DOHH2 (cell line): Measurements from ENCODE around the gene PHF2.

Experiments
- H3F3A ChIP-seq: fragments of 200-600 bp; sonication (generic), shearing (Covaris generic); 2 replicates; pipeline ENCODE4 v1.6.0; 2016; ENCODE audit warnings: antibody characterized with exemption, mild to moderate bottlenecking; ENCODE audit not compliant: control insufficient read depth, insufficient read depth
- H3K27ac ChIP-seq: fragments of 200-600 bp; sonication (generic); 2 replicates; pipeline ENCODE4 v1.5.1; 2014; ENCODE audit warnings: low read depth, mild to moderate bottlenecking, low read length, moderate library complexity
- H3K27me3 ChIP-seq: fragments of 200-600 bp; sonication (generic); 2 replicates; pipeline ENCODE4 v1.6.1; 2014; ENCODE audit warnings: mild to moderate bottlenecking, low read length, mixed read lengths; ENCODE audit not compliant: control insufficient read depth
- H3K36me3 ChIP-seq: fragments of 200-600 bp; sonication (generic); 2 replicates; pipeline ENCODE4 v1.6.1; 2014; ENCODE audit warnings: mild to moderate bottlenecking, low read length, moderate library complexity, mixed read lengths; ENCODE audit not compliant: control insufficient read depth
- H3K4me1 ChIP-seq: fragments of 200-600 bp; sonication (generic); 2 replicates; pipeline ENCODE4 v1.6.1; 2014; ENCODE audit warnings: mild to moderate bottlenecking, low read length, mixed read lengths; ENCODE audit not compliant: control insufficient read depth
- H3K4me2 ChIP-seq: fragments of 200-600 bp; sonication (generic); 2 replicates; pipeline ENCODE4 v1.6.0; 2014; ENCODE audit warnings: mild to moderate bottlenecking, low read length, moderate library complexity
- H3K4me3 ChIP-seq: fragments of 200-600 bp; sonication (generic); 2 replicates; pipeline ENCODE4 v1.5.1; 2014; ENCODE audit warnings: mild to moderate bottlenecking, low read length, mixed read lengths
- H3K79me2 ChIP-seq: fragments of 200-600 bp; sonication (generic); 2 replicates; pipeline ENCODE4 v1.6.1; 2014; ENCODE audit warnings: mild to moderate bottlenecking, low read length, mixed read lengths; ENCODE audit not compliant: control insufficient read depth
- H3K9me2 ChIP-seq: fragments of 200-600 bp; sonication (generic); replicated peaks from 2 replicates; pipeline ENCODE4 v1.6.1; 2014; ENCODE audit warnings: mild to moderate bottlenecking, low read length, mixed read lengths; ENCODE audit not compliant: control insufficient read depth
- H3K9me3 ChIP-seq: fragments of 200-600 bp; sonication (generic); 2 replicates; pipeline ENCODE4 v1.6.1; 2014; ENCODE audit warnings: antibody characterized with exemption, low read length, mixed read lengths; ENCODE audit not compliant: control insufficient read depth, insufficient read depth
- H4K20me1 ChIP-seq: fragments of 200-600 bp; sonication (generic); 2 replicates; pipeline ENCODE4 v1.6.0; 2014; ENCODE audit warnings: low read depth, mild to moderate bottlenecking, antibody characterized with exemption, low read length, moderate library complexity; ENCODE audit not compliant: control insufficient read depth, insufficient read depth
- EZH2phosphoT487 ChIP-seq: fragments of 200-600 bp; sonication (generic); IDR thresholded peaks from 2 replicates; pipeline ENCODE4 v1.6.1; 2017; ENCODE audit warnings: borderline replicate concordance, mild to moderate bottlenecking, antibody characterized with exemption, low read length, moderate library complexity, mixed read lengths
- TF ChIP-seq, protein P1 (sequence below): fragments of 200-600 bp; sonication (generic); IDR thresholded peaks from one replicate; pipeline ENCODE4 v1.5.1; 2014; ENCODE audit warnings: antibody characterized with exemption, mild to moderate bottlenecking, low read depth, low read length; ENCODE audit not compliant: poor library complexity, severe bottlenecking

PHF2 gene

DNA sequence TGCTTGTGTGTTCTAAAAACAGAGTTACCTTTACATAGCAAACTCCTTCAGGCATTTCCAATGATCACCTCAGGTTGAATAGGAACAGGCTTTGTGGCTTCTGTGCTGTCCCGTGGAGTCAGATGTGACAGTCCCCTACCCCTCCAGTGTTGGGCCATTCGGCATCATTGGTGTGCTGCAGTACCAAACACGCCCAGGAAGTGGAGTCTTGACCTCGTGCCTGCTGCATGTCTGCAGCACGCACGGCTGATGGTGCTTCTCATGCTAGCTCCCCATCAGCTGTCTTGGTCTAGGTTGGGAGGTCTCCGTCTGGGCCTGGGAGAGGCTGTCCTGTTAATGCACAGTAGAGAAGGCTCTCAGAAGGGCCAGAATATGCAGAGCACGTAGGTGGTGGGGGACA lies 42.5 kb upstream of the PHF2 start:
- Histone ChIP-seq H3K27me3 (no peaks in the 10 kb centered on the region), H3K79me2 (peaks cover 13% of the 10 kb centered on the region), H4K20me1 (no peaks in the 10 kb centered on the region; the same call in 1 of the 2 replicates), H3F3A (no peaks in the 10 kb centered on the region), H3K27ac (no peak overlapping the region), H3K4me3 (no peak overlapping the region), H3K4me1 (no peaks in the 10 kb centered on the region), H3K4me2 (no peak overlapping the region), H3K9me2 (no peaks in the 10 kb centered on the region), H3K36me3 (peaks cover 97% of the 10 kb centered on the region), H3K9me3 (no peaks in the 10 kb centered on the region)
- TF ChIP-seq, protein P1, sequence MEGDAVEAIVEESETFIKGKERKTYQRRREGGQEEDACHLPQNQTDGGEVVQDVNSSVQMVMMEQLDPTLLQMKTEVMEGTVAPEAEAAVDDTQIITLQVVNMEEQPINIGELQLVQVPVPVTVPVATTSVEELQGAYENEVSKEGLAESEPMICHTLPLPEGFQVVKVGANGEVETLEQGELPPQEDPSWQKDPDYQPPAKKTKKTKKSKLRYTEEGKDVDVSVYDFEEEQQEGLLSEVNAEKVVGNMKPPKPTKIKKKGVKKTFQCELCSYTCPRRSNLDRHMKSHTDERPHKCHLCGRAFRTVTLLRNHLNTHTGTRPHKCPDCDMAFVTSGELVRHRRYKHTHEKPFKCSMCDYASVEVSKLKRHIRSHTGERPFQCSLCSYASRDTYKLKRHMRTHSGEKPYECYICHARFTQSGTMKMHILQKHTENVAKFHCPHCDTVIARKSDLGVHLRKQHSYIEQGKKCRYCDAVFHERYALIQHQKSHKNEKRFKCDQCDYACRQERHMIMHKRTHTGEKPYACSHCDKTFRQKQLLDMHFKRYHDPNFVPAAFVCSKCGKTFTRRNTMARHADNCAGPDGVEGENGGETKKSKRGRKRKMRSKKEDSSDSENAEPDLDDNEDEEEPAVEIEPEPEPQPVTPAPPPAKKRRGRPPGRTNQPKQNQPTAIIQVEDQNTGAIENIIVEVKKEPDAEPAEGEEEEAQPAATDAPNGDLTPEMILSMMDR: no peak
- TF ChIP-seq EZH2phosphoT487: no peak

DNA sequence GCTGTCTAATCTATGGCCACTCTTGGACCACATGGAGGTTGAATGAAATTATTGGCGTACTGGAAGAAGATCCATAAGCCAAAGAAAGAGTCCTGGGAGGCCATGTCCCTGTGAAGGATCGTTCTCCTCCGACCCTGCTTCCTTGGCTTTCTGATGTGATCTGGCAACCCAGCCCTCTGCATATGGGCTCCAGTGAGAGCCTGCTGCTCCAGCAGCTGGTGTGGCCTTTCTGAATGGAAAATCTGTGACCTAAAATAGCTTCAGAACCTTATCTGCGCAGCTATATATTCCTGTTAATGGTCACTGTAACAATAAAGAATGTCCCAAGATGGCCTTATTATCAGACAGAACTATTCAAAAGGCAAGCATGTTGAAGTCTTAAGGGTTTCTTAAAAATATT lies 40.2 kb upstream of the PHF2 start:
- Histone ChIP-seq H3K27me3 (no peaks in the 10 kb centered on the region), H3K9me3 (no peaks in the 10 kb centered on the region), H3K79me2 (peaks cover 13% of the 10 kb centered on the region), H3K4me2 (no peak overlapping the region), H3K4me3 (no peak overlapping the region), H3K9me2 (no peaks in the 10 kb centered on the region), H3K27ac (no peak overlapping the region), H4K20me1 (no peaks in the 10 kb centered on the region; the same call in 1 of the 2 replicates), H3K36me3 (peaks cover 94% of the 10 kb centered on the region), H3K4me1 (no peaks in the 10 kb centered on the region), H3F3A (no peaks in the 10 kb centered on the region)
- no peak for TF ChIP-seq EZH2phosphoT487
- TF ChIP-seq, protein P1: no peak

DNA sequence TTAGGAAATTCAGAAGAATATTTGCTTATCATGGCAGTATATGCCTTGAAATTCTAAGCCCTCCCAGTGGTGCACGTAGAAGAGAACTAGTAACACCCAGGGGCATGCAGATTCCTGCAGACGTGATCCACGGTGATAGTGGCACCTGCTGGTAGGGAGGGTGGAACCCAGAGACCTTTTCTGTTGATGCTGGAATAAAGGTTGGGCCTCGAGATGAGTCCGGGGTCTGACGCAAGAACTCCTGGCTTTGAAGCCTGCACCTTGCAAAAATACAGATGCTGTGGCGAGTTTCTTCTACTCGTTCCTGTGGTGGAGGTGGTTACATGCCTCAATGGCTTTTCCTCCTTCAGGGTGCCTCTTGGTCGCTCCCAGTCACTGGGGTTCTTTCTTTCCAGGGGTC lies 39.5 kb upstream of the PHF2 start:
- no peak overlapping the region for H3K4me2 ChIP-seq
- no peak overlapping the region for H3K27ac ChIP-seq
- H3K9me2 ChIP-seq: no peaks in the 10 kb centered on the region
- H3K4me1 ChIP-seq: peaks cover 4% of the 10 kb centered on the region
- H3K4me3 ChIP-seq: no peak overlapping the region
- H3K9me3 ChIP-seq: no peaks in the 10 kb centered on the region
- TF ChIP-seq EZH2phosphoT487: no peak
- TF ChIP-seq, protein P1: no peak
- no peaks in the 10 kb centered on the region for H3K27me3 ChIP-seq
- peaks cover 94% of the 10 kb centered on the region for H3K36me3 ChIP-seq
- peaks cover 13% of the 10 kb centered on the region for H3K79me2 ChIP-seq
- H4K20me1 ChIP-seq: no peaks in the 10 kb centered on the region; the same call in 1 of the 2 replicates
- H3F3A ChIP-seq: 0 out of 2 replicates have a peak, but pooled peaks cover 2% of the 10 kb centered on the region

DNA sequence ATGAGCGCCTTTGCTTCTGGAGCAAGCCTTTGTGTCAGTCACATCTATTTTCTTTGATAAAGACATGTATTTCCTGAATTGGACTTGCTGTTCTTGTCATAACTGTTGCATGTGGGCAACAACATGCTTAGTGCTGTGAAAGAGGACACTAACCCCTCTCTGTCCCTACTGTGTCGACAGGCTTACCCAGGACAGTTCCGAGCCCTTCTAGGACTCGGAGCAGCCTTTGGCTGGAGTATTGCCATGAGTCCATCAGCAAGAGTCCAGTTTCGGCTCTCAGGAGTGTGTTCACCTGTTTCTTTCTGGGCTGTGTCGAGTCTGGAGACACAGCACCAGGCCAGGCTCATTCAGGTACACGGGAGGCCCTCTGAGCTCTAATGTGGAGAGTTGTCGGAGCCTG lies 36.1 kb upstream of the PHF2 start:
- H3K4me2 ChIP-seq: no peak overlapping the region

More for the DNA sequence above, 36.1 kb upstream of the PHF2 start:
- Histone ChIP-seq H3K27ac (no peak overlapping the region), H3K79me2 (peaks cover 10% of the 10 kb centered on the region), H3K9me2 (no peaks in the 10 kb centered on the region), H3K4me1 (peaks cover 12% of the 10 kb centered on the region), H3F3A (0 out of 2 replicates have a peak, but pooled peaks cover 2% of the 10 kb centered on the region), H3K27me3 (no peaks in the 10 kb centered on the region), H3K4me3 (no peak overlapping the region), H4K20me1 (no peaks in the 10 kb centered on the region; the same call in 1 of the 2 replicates), H3K36me3 (peaks cover 92% of the 10 kb centered on the region), H3K9me3 (no peaks in the 10 kb centered on the region)
- TF ChIP-seq, protein P1: no peak
- no peak for TF ChIP-seq EZH2phosphoT487
